Calu3 (cell line): Measurements from ENCODE around the gene C1QTNF5. TPM values are rescaled to one million over a fixed set of nuclear protein-coding genes. Genes with fewer than 3 reads are reported as not detected.

ENCODE experiments used
- BruUV-seq: library from RNA; stranded (reverse); fragments of 400-500 nt; replicated peaks from 2 replicates; lab custom pipeline; 2021; lab: Mats Ljungman, UMichigan
- CTCF ChIA-PET: fragments of 300-600 bp; sonication (Branson Sonifier 250); formaldehyde crosslinking; loops from one replicate; lab custom pipeline; 2022; ENCODE audit warnings: antibody characterized with exemption; lab: Charles Lee
- DNase-seq: peaks from one replicate; pipeline ENCODE4 v3.0.0; 2022
- H3K27ac Mint-ChIP-seq: one replicate; pipeline ENCODE4 v1.8.0; 2022; ENCODE audit warnings: mixed read lengths; ENCODE audit not compliant: unreplicated experiment
- H3K27me3 Mint-ChIP-seq: one replicate; pipeline ENCODE4 v1.8.0; 2022; ENCODE audit warnings: mixed read lengths; ENCODE audit not compliant: unreplicated experiment
- H3K36me3 Mint-ChIP-seq: one replicate; pipeline ENCODE4 v1.8.0; 2022; ENCODE audit warnings: mild to moderate bottlenecking, moderate library complexity, mixed read lengths; ENCODE audit not compliant: insufficient read depth, unreplicated experiment
- H3K4me1 Mint-ChIP-seq: one replicate; pipeline ENCODE4 v1.8.0; 2022; ENCODE audit warnings: mild to moderate bottlenecking, low read depth, mixed read lengths; ENCODE audit not compliant: unreplicated experiment
- H3K4me3 Mint-ChIP-seq: one replicate; pipeline ENCODE4 v1.8.0; 2022; ENCODE audit warnings: mild to moderate bottlenecking, low read depth, moderate library complexity, mixed read lengths; ENCODE audit not compliant: unreplicated experiment
- H3K9me3 Mint-ChIP-seq: one replicate; pipeline ENCODE4 v1.8.0; 2022; ENCODE audit warnings: low read depth, mixed read lengths; ENCODE audit not compliant: unreplicated experiment
- intact Hi-C: fragments of 100-400 bp; cut with micrococcal nuclease; formaldehyde crosslinking; loops from one replicate; pipeline ENCODE4 v1.10.0; 2022; ENCODE audit not compliant: unreplicated experiment
- total RNA-seq: library from RNA; stranded (reverse); gene quantifications from 2 replicates; pipeline ENCODE4 v1.2.3, GENCODE V29; 2022
- TF ChIP-seq, protein P1 (sequence below): fragments of 200-600 bp; IDR thresholded peaks from one replicate; pipeline ENCODE4 v1.8.0; 2022; ENCODE audit warnings: antibody characterized with exemption; ENCODE audit not compliant: unreplicated experiment

The C1QTNF5 gene
- total RNA-seq, 1 experiment from 2014 or later = not detected

DNA sequence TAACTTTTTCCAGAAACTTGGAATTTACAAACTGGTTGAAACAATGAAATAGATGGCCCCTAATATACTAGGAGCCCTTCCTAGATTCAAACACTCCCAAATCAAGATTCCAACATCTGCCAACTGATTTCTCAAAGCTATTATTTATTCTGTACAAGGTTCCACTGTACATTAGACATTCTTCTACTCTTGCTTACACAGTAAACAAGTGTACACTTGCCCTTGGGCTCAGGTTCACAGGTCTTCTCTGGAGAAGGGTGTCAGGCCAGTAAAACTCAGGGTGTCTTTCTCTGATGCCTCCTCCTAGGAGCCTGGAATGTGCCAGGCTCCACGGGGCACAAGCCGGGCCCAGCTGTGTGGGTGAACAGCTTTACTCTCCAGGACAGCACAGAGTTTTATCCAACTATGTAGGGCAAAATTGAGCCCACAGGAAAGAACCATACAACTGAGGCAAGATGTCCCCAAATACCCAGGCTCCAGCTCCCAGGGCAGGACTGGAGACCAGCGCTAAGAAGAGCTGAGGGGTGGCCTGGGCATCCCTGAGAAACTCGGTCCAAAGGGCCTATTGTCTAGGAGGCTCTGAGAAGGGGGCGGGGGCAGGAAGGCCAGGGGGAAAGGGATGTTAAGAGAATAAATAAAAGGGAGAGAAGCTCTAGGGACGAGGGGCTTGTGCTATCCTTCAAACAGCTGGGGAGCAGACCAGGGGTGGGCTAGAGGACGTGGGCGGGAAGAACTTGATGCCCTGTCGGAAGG lies 14.6 kb upstream of the C1QTNF5 start:
- DNase-seq = no peak
- intact Hi-C loops = no loop called here
- CTCF ChIA-PET = interaction anchor here (1.0 kb wide), 1 partner anchor 26 kb away, joined by 3 read pairs; the partner anchor contains the start of gene USP2
- TF ChIP-seq, protein P1, sequence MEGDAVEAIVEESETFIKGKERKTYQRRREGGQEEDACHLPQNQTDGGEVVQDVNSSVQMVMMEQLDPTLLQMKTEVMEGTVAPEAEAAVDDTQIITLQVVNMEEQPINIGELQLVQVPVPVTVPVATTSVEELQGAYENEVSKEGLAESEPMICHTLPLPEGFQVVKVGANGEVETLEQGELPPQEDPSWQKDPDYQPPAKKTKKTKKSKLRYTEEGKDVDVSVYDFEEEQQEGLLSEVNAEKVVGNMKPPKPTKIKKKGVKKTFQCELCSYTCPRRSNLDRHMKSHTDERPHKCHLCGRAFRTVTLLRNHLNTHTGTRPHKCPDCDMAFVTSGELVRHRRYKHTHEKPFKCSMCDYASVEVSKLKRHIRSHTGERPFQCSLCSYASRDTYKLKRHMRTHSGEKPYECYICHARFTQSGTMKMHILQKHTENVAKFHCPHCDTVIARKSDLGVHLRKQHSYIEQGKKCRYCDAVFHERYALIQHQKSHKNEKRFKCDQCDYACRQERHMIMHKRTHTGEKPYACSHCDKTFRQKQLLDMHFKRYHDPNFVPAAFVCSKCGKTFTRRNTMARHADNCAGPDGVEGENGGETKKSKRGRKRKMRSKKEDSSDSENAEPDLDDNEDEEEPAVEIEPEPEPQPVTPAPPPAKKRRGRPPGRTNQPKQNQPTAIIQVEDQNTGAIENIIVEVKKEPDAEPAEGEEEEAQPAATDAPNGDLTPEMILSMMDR = no peak
- no peak overlapping the region for H3K4me3 Mint-ChIP-seq
- no peak overlapping the region for H3K27ac Mint-ChIP-seq
- BruUV-seq = no TSS peak
- no peaks in the 10 kb centered on the region for H3K36me3 Mint-ChIP-seq
- peaks cover 8% of the 10 kb centered on the region for H3K4me1 Mint-ChIP-seq
- H3K27me3 Mint-ChIP-seq = peaks cover 31% of the 10 kb centered on the region
- no peaks in the 10 kb centered on the region for H3K9me3 Mint-ChIP-seq

DNA sequence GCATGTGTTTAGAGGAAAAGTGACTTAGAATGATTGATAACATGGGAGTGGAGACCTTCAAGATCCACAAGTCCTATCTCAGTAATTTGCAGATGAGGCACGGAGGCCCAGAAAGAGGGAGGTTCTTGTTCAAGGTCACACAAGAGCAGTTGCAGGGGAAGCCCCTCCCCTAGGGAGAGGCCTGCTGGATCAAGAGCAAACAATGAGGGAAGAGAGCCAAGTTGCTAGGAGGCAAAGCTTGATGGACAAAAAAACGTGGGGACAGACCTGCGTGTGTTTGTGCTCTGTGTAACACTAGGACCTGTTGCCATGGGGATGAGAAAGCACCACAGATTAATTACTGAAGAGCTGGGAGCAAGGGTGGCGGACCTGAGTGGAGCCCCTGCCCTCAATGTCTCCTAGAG lies 12.2 kb upstream of the C1QTNF5 start:
- H3K27ac Mint-ChIP-seq = no peak overlapping the region
- DNase-seq = no peak
- intact Hi-C loops = no loop called here
- BruUV-seq = no TSS peak
- H3K9me3 Mint-ChIP-seq = no peaks in the 10 kb centered on the region
- CTCF ChIA-PET = interaction anchor here (0.6 to 1.1 kb wide), 3 partner anchors 15 to 268 kb away, joined by 3 to 4 read pairs (median 3); no protein-coding TSS in a partner anchor
- H3K4me3 Mint-ChIP-seq = no peak overlapping the region
- H3K36me3 Mint-ChIP-seq = no peaks in the 10 kb centered on the region
- TF ChIP-seq, protein P1 = no peak
- peaks cover 8% of the 10 kb centered on the region for H3K4me1 Mint-ChIP-seq
- peaks cover 39% of the 10 kb centered on the region for H3K27me3 Mint-ChIP-seq

DNA sequence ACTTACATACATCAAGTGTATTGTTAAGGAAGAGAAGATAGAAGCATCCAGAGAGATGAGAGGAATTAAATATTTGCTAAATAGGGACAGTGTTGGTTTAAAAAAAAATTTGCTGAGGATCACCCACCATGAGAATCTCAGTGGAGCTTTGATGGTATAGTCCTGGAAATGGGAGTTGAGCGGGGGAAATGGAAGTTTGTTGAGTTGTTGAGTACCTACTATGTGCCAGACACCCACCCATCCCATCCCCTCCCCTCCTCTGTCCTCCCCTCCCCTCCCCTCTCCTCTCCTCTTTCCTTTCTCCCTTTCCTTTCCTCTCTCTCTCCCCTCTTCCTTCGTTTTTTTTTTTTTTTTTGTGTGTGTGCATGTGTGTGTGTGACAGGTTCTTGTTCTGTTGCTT lies 10.5 kb upstream of the C1QTNF5 start:
- DNase-seq = no peak
- Mint-ChIP-seq H3K27me3 (peaks cover 56% of the 10 kb centered on the region), H3K9me3 (no peaks in the 10 kb centered on the region), H3K4me1 (peaks cover 8% of the 10 kb centered on the region), H3K27ac (no peak overlapping the region), H3K36me3 (no peaks in the 10 kb centered on the region), H3K4me3 (no peak overlapping the region)
- CTCF ChIA-PET = no interaction called here
- no TSS peak for BruUV-seq
- intact Hi-C loops = no loop called here
- TF ChIP-seq, protein P1 = no peak

DNA sequence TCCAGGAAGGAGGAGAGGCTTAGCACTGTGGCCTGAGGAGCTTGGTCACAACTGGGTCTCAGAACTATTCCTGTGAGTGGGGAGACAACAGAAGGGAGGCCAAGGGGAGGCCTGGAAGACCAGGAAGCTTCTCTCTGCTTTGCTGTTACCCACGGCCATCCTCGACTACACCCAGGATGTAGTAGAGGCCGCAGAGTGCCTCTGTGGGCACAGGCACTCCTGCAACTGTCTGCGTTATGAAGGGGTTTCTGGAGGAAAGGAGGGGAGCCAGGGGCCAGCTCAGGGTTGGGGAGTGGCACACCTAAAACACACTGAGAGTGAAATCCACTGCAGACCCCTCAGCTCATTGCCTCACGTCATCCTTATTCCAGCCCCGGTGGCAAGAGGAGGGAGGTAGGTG lies 9.6 kb upstream of the C1QTNF5 start:
- Mint-ChIP-seq H3K27ac (no peak overlapping the region), H3K9me3 (no peaks in the 10 kb centered on the region), H3K36me3 (no peaks in the 10 kb centered on the region), H3K4me3 (no peak overlapping the region), H3K27me3 (peaks cover 65% of the 10 kb centered on the region), H3K4me1 (peaks cover 8% of the 10 kb centered on the region)
- TF ChIP-seq, protein P1 = no peak
- no TSS peak for BruUV-seq
- CTCF ChIA-PET = no interaction called here
- intact Hi-C loops = no loop called here
- no peak for DNase-seq
